KMS-11 (cell line): ENCODE measurements around the gene ZAR1L.

Experiments used
- H2AFZ ChIP-seq: fragments of 200-600 bp; sonication (generic); 2 replicates; pipeline ENCODE4 v1.6.1; 2016; ENCODE audit warnings: antibody characterized with exemption, mixed run types, low read depth
- H3K27ac ChIP-seq: fragments of 200-600 bp; sonication (generic); 2 replicates; pipeline ENCODE4 v1.6.1; 2016; ENCODE audit warnings: mild to moderate bottlenecking, mixed run types
- H3K27me3 ChIP-seq: fragments of 200-600 bp; sonication (generic); 2 replicates; pipeline ENCODE4 v1.6.1; 2017; ENCODE audit warnings: mild to moderate bottlenecking, low read depth, mixed run types, moderate library complexity; ENCODE audit not compliant: insufficient read depth
- H3K36me3 ChIP-seq: fragments of 200-600 bp; sonication (generic); 2 replicates; pipeline ENCODE4 v1.6.1; 2017; ENCODE audit warnings: mild to moderate bottlenecking, mixed run types; ENCODE audit not compliant: insufficient read depth
- H3K4me1 ChIP-seq: fragments of 200-600 bp; sonication (generic); 2 replicates; pipeline ENCODE4 v1.6.1; 2016; ENCODE audit warnings: mild to moderate bottlenecking, low read depth, mixed run types; ENCODE audit not compliant: poor library complexity, severe bottlenecking
- H3K4me2 ChIP-seq: fragments of 200-600 bp; sonication (generic); 2 replicates; pipeline ENCODE4 v1.7.0; 2016; ENCODE audit warnings: mild to moderate bottlenecking, mixed run types
- H3K4me3 ChIP-seq: fragments of 200-600 bp; sonication (generic); IDR thresholded peaks from 2 replicates; pipeline ENCODE4 v1.6.1; 2017; ENCODE audit warnings: low read depth, low read length, mixed read lengths; ENCODE audit not compliant: insufficient read depth
- H3K79me2 ChIP-seq: fragments of 200-600 bp; sonication (generic); 2 replicates; pipeline ENCODE4 v1.6.1; 2016; ENCODE audit warnings: low read depth, mixed run types; ENCODE audit not compliant: insufficient read depth
- H3K9ac ChIP-seq: fragments of 200-600 bp; sonication (generic); 2 replicates; pipeline ENCODE4 v1.6.1; 2016; ENCODE audit warnings: mild to moderate bottlenecking, mixed run types
- H4K20me1 ChIP-seq: fragments of 200-600 bp; sonication (generic); 2 replicates; pipeline ENCODE4 v1.6.1; 2016; ENCODE audit warnings: mild to moderate bottlenecking, mixed run types; ENCODE audit not compliant: insufficient read depth
- CTCF ChIP-seq: fragments of 200-600 bp; sonication (generic); conservative IDR thresholded peaks from 2 replicates; pipeline ENCODE4 v1.6.1; 2017; ENCODE audit warnings: low read depth, mild to moderate bottlenecking, antibody characterized with exemption, low read length, moderate library complexity, mixed read lengths

Gene ZAR1L

GRCh38 chr13:32314271-32315237 is 609 bp downstream of the ZAR1L start:
- no peaks in the 10 kb centered on the region for H4K20me1 ChIP-seq
- H3K27ac ChIP-seq: peak overlapping the region; percentile 95
- H2AFZ ChIP-seq: peak overlapping the region; percentile 92
- no peak overlapping the region for H3K4me3 ChIP-seq
- H3K36me3 ChIP-seq: no peaks in the 10 kb centered on the region
- peaks cover 8% of the 10 kb centered on the region for H3K4me1 ChIP-seq
- no peaks in the 10 kb centered on the region for H3K27me3 ChIP-seq
- no peaks in the 10 kb centered on the region; the same call in 1 of the 2 replicates for H3K79me2 ChIP-seq
- H3K9ac ChIP-seq: peak overlapping the region; percentile 93
- peak overlapping the region; percentile 71 for H3K4me2 ChIP-seq
- TF ChIP-seq CTCF: no peak

GRCh38 chr13:32311188-32311897 is 3.8 kb downstream of the ZAR1L start:
- Histone ChIP-seq H3K4me2 (no peak overlapping the region), H3K36me3 (no peaks in the 10 kb centered on the region), H3K79me2 (no peaks in the 10 kb centered on the region), H3K27me3 (no peaks in the 10 kb centered on the region), H3K27ac (no peak overlapping the region), H2AFZ (no peak overlapping the region), H4K20me1 (no peaks in the 10 kb centered on the region), H3K4me3 (no peak overlapping the region), H3K9ac (no peak overlapping the region), H3K4me1 (peaks cover 7% of the 10 kb centered on the region)
- TF ChIP-seq CTCF: no peak

- TF ChIP-seq CTCF: peak; percentile 69
- no peaks in the 10 kb centered on the region for H3K79me2 ChIP-seq
- H3K27ac ChIP-seq: no peak overlapping the region
- H2AFZ ChIP-seq: peak overlapping the region; percentile 38; the same call in 1 of the 2 replicates
- H3K4me1 ChIP-seq: peaks cover 7% of the 10 kb centered on the region
- H3K27me3 ChIP-seq: no peaks in the 10 kb centered on the region
- no peak overlapping the region for H3K4me3 ChIP-seq
- H4K20me1 ChIP-seq: no peaks in the 10 kb centered on the region
- no peak overlapping the region for H3K4me2 ChIP-seq
- no peaks in the 10 kb centered on the region for H3K36me3 ChIP-seq
- H3K9ac ChIP-seq: no peak overlapping the region
Measured at GRCh38 chr13:32310134-32310706, 4.9 kb downstream of the ZAR1L start.

GRCh38 chr13:32309312-32310133 is 5.6 kb downstream of the ZAR1L start:
- H3K4me1 ChIP-seq: peaks cover 7% of the 10 kb centered on the region
- no peaks in the 10 kb centered on the region for H3K27me3 ChIP-seq
- H4K20me1 ChIP-seq: no peaks in the 10 kb centered on the region
- H3K36me3 ChIP-seq: no peaks in the 10 kb centered on the region
- no peak for TF ChIP-seq CTCF
- peak overlapping the region; percentile 38; the same call in 1 of the 2 replicates for H2AFZ ChIP-seq
- H3K4me3 ChIP-seq: no peak overlapping the region
- no peak overlapping the region for H3K27ac ChIP-seq
- no peak overlapping the region for H3K9ac ChIP-seq
- no peak overlapping the region for H3K4me2 ChIP-seq
- no peaks in the 10 kb centered on the region for H3K79me2 ChIP-seq
